ENCODE results near the gene CYSTM1. TPM values are rescaled to one million over a fixed set of nuclear protein-coding genes. Genes with fewer than 3 reads are reported as not detected.

The CYSTM1 gene
- total RNA-seq, 2 donors from 2014 or later, result 37.0 to 51.7 TPM

DNA sequence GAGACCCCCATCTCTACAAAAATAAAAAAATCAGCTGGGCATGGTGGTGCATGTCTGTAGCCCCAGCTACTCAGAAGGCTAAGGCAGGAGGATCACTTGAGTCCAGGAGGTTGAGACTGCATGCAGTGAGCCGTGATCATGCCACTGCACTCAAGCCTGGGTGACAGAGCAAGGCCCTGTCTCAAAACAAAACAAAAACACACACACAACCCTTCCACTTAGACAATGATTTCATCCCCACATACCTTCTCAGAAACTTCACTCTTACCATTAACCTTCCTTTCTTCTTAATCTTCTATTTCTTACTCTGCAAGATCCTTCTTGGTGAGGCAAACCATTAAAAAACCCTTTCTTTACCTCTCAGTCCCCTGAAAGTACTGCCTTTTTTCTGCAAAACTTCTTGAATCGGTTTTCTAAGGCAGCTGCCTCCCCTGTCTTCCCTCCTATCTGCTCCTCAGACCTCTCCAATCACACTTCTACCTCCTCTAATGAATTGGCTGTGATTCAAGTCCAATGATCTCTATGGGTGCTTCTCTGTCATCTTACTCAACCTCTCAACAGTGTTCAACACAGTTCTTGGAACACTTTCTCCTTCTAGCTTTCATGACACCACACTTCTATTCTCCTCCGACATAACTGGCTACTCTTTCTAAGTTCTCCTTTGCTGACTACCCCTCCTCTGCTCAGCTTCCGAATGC, 80.6 kb downstream of the CYSTM1 start:
- intact Hi-C loops (cut with DNase I), result no loop called here
- DNase-seq (ENCODE audit: low spot score), result no peak
- Histone ChIP-seq H3K4me1 (replicated peaks) (peaks cover 6% of the 10 kb centered on the region), H3K27me3 (replicated peaks; ENCODE audit: insufficient read depth) (no peaks in the 10 kb centered on the region), H3K4me3 (no peak overlapping the region), H3K9me3 (no peaks in the 10 kb centered on the region), H3K27ac (no peak overlapping the region), H3K36me3 (no peaks in the 10 kb centered on the region)
- TF ChIP-seq POLR2AphosphoS5 (IDR thresholded peaks at IDR 0.05), result no peak
- TF ChIP-seq, protein P1, sequence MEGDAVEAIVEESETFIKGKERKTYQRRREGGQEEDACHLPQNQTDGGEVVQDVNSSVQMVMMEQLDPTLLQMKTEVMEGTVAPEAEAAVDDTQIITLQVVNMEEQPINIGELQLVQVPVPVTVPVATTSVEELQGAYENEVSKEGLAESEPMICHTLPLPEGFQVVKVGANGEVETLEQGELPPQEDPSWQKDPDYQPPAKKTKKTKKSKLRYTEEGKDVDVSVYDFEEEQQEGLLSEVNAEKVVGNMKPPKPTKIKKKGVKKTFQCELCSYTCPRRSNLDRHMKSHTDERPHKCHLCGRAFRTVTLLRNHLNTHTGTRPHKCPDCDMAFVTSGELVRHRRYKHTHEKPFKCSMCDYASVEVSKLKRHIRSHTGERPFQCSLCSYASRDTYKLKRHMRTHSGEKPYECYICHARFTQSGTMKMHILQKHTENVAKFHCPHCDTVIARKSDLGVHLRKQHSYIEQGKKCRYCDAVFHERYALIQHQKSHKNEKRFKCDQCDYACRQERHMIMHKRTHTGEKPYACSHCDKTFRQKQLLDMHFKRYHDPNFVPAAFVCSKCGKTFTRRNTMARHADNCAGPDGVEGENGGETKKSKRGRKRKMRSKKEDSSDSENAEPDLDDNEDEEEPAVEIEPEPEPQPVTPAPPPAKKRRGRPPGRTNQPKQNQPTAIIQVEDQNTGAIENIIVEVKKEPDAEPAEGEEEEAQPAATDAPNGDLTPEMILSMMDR (IDR thresholded peaks at IDR 0.05), result no peak
- TF ChIP-seq POLR2A (IDR thresholded peaks at IDR 0.05), result no peak
- WGBS, result 95% methylated on average over 4 of the region's 4 CpGs

DNA sequence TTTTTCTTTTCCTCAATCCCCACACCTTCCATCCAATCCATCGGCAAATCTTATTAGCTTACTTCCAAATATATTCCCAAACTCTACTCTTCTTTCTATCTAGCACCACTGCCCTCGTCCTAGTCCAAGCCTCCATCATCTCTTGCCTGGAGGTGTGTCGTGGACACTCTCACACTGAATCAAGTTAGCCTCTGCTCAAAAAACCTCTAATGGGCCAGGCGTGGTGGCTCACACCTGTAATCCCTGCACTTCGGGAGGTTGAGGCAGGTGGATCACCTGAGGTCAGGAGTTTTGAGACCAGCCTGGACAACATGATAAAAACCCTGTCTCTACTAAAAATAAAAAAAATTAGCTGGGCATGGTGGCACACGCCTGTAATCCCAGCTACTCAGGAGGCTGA, 81.7 kb downstream of the CYSTM1 start:
- Histone ChIP-seq H3K27me3 (replicated peaks; ENCODE audit: insufficient read depth) (no peaks in the 10 kb centered on the region), H3K4me3 (no peak overlapping the region), H3K9me3 (no peaks in the 10 kb centered on the region), H3K4me1 (replicated peaks) (peaks cover 6% of the 10 kb centered on the region), H3K27ac (no peak overlapping the region), H3K36me3 (no peaks in the 10 kb centered on the region)
- WGBS, result 97% methylated on average over 6 of the region's 6 CpGs
- TF ChIP-seq, protein P1 (IDR thresholded peaks at IDR 0.05), result no peak
- TF ChIP-seq POLR2AphosphoS5 (IDR thresholded peaks at IDR 0.05) (no peak), POLR2A (IDR thresholded peaks at IDR 0.05) (no peak)
- DNase-seq (ENCODE audit: low spot score), result no peak
- intact Hi-C loops (cut with DNase I), result no loop called here

DNA sequence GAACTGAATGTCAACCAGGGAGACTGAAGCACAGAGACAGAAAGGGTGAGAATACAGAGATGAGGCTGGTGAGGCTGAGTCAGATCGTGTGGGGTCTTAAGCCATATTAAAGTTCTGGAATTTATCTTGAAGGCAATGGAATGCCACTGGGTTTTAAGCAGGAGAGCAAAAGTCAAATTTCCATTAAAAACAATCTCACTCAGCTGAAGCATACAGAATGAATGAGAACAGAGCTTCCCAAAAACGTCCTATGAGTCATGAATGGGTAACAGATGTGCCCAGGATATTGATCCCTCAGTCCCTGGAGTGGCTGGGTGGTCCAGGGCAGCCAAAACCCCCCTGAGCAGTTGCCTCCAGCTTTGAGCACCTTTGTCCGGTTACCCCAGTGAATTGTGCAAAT, 83.0 kb downstream of the CYSTM1 start:
- H3K36me3 ChIP-seq, result no peaks in the 10 kb centered on the region
- H3K27ac ChIP-seq, result no peak overlapping the region
- no peaks in the 10 kb centered on the region for H3K27me3 ChIP-seq (replicated peaks; ENCODE audit: insufficient read depth)
- H3K4me3 ChIP-seq, result no peak overlapping the region
- no peaks in the 10 kb centered on the region for H3K9me3 ChIP-seq
- intact Hi-C loops (cut with DNase I), result no loop called here
- no peak for DNase-seq (ENCODE audit: low spot score)
- peaks cover 8% of the 10 kb centered on the region for H3K4me1 ChIP-seq (replicated peaks)
- TF ChIP-seq POLR2AphosphoS5 (IDR thresholded peaks at IDR 0.05), result no peak
- no peak for TF ChIP-seq POLR2A (IDR thresholded peaks at IDR 0.05)
- WGBS, result 80% methylated on average over 3 of the region's 3 CpGs

DNA sequence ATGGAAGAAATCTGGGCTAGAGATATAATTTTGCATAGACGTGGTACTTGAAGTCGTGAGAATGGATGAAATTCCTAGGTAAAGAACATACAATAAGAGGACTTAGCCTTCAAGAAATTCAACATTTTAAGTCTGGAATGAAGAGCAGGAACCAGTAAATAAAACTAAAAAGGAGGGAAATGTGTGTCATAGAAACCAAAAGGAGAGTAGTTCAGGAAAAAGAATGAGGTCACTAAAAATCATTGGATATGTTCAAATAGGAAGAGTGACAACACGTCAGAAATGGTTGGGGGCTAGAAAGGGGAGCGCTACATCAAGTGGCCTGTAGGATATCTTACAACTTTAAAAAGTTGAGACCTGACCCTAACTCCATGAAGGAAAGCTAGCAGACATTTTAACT, 83.9 kb downstream of the CYSTM1 start:
- intact Hi-C loops (cut with DNase I), result no loop called here
- TF ChIP-seq POLR2AphosphoS5 (IDR thresholded peaks at IDR 0.05), result no peak
- TF ChIP-seq, protein P1 (IDR thresholded peaks at IDR 0.05), result no peak
- no peak for TF ChIP-seq POLR2A (IDR thresholded peaks at IDR 0.05)

DNA sequence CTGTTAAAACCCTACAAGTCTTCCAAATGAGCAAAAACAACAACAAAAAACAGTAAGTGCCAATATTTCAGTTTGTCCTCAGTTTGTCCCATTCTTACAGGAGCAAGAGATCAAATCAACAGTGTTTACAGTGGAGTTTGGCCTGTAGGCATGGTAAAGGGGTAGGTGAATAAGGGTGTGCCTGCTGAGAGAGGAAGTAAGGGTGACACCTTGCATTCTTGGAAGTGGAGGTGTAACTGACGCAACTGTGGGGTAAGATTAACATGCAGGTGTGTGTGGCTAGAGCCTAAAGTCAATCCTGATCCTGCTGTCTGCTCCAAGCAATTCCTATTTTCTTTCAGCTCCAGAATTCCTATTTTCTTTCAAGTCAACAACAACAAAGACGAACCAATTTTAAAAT, 84.5 kb downstream of the CYSTM1 start:
- no peak for DNase-seq (ENCODE audit: low spot score)
- WGBS, result 98% methylated on average over 2 of the region's 2 CpGs

More for the DNA sequence above, 83.9 kb downstream of the CYSTM1 start:
- Histone ChIP-seq H3K4me3 (no peak overlapping the region), H3K27me3 (replicated peaks; ENCODE audit: insufficient read depth) (no peaks in the 10 kb centered on the region), H3K36me3 (no peaks in the 10 kb centered on the region), H3K4me1 (replicated peaks) (peaks cover 5% of the 10 kb centered on the region), H3K9me3 (no peaks in the 10 kb centered on the region), H3K27ac (no peak overlapping the region)
- 93% methylated on average over 4 of the region's 4 CpGs for WGBS
- DNase-seq (ENCODE audit: low spot score), result no peak

More for the DNA sequence above, 84.5 kb downstream of the CYSTM1 start:
- intact Hi-C loops (cut with DNase I), result no loop called here
- no peak overlapping the region for H3K27ac ChIP-seq
- no peaks in the 10 kb centered on the region for H3K27me3 ChIP-seq (replicated peaks; ENCODE audit: insufficient read depth)
- H3K9me3 ChIP-seq, result no peaks in the 10 kb centered on the region
- TF ChIP-seq, protein P1 (IDR thresholded peaks at IDR 0.05), result no peak
- TF ChIP-seq POLR2AphosphoS5 (IDR thresholded peaks at IDR 0.05) (no peak), POLR2A (IDR thresholded peaks at IDR 0.05) (no peak)
- no peak overlapping the region for H3K4me3 ChIP-seq
- no peaks in the 10 kb centered on the region for H3K36me3 ChIP-seq
- peaks cover 2% of the 10 kb centered on the region for H3K4me1 ChIP-seq (replicated peaks)
